Transverse colon (tissue), 4 donors: ENCODE results near the gene FOS. TPM values are rescaled to one million over a fixed set of nuclear protein-coding genes. Genes with fewer than 3 reads are reported as not detected.
A peak's percentile ranks its signal among the peaks of the same experiment; 100 is the strongest.
"Not testable (repeated sequence)": the region's sequence is repeated elsewhere in the genome, so short reads cannot be mapped to it uniquely, and the experiment has no call there.

Experiments used
- DNase-seq: peaks from one replicate; pipeline ENCODE4 v3.0.0-alpha.2; 2019
- H3K27ac ChIP-seq, 4 donors: fragments of 200-600 bp; sonication (generic); 2 replicates each; pipeline ENCODE4 v1.5.1; 2016 to 2018; ENCODE audit warnings: inconsistent platforms in 4 of 4
- H3K27me3 ChIP-seq: fragments of 200-600 bp; sonication (generic); 2 replicates; pipeline ENCODE4 v1.5.1; 2017; ENCODE audit warnings: inconsistent platforms
- H3K36me3 ChIP-seq, 4 donors: fragments of 200-600 bp; sonication (generic); 2 replicates each; pipeline ENCODE4 v1.5.1; 2017 to 2019; ENCODE audit warnings: inconsistent platforms in 4 of 4
- H3K4me1 ChIP-seq, 4 donors: fragments of 200-600 bp; sonication (generic); 2 replicates each; pipeline ENCODE4 v1.5.1; 2017 to 2020; ENCODE audit warnings: inconsistent platforms in 4 of 4
- H3K4me3 ChIP-seq, 4 donors: fragments of 200-600 bp; sonication (generic); 1 replicate in 1 of 4; 2 replicates in 3 of 4; pipeline versions ENCODE4 v1.5.1 to v1.6.1; 2017 to 2019; ENCODE audit warnings: inconsistent platforms in 4 of 4
- H3K9me3 ChIP-seq, 2 donors: fragments of 200-600 bp; sonication (generic); 2 replicates each; pipeline ENCODE4 v1.5.1; 2017 to 2019; ENCODE audit warnings: inconsistent platforms in 2 of 2
- EP300 ChIP-seq: sonication (generic); formaldehyde crosslinking; IDR thresholded peaks from one replicate; pipeline ENCODE4 v1.6.1; 2017; ENCODE audit warnings: antibody characterized with exemption, low read depth
- POLR2A ChIP-seq: fragments of 450-650 bp; IDR thresholded peaks from one replicate; pipeline ENCODE4 v1.6.1; 2016; ENCODE audit warnings: antibody characterized with exemption, mild to moderate bottlenecking, moderate library complexity
- POLR2AphosphoS5 ChIP-seq, 3 donors: sonication (generic); formaldehyde crosslinking; IDR thresholded peaks; one replicate each; pipeline ENCODE4 v1.6.1; 2016; ENCODE audit warnings: antibody characterized with exemption in 3 of 3
- WGBS, 2 donors: methylation state at CpG; one replicate each; pipeline ENCODE4 v1.1.5; 2018; ENCODE audit warnings: low coverage in 1 of 2; 5-methylcytosine and 5-hydroxymethylcytosine counted together
- in situ Hi-C, 4 donors: fragments of 200-750 bp; cut with MboI; loops; one replicate each; pipeline versions ENCODE4 v1.15.0 to v1.15.1; 2017; ENCODE audit warnings: low sequenced_read_pairs in 3 of 4, low pct_ligation_motif_present in 1 of 4, low pct_unique_long_range_greater_than_20kb in 1 of 4
- intact Hi-C: fragments of 100-400 bp; cut with DNase I; formaldehyde crosslinking; loops from one replicate; pipeline ENCODE4 v1.15.1; 2023; ENCODE audit warnings: low total_unique reads
- total RNA-seq, 4 donors: library from RNA; depleted of rRNA; stranded (reverse); fragments of >200 nt; gene quantifications; one replicate each; pipeline ENCODE4 v1.1.0, GENCODE V29; 2016
- TF ChIP-seq, protein P1 (sequence below), 5 experiments: fragments of 200-600 bp in 3 of 5; fragments of 450-650 bp in 2 of 5; sonication (generic) in 3 of 5; IDR thresholded peaks; 1 replicate in 2 of 5; 2 replicates in 3 of 5; pipeline ENCODE4 v1.5.1; 2016 to 2017; ENCODE audit warnings: antibody characterized with exemption in 5 of 5, inconsistent platforms in 3 of 5, mild to moderate bottlenecking in 2 of 5, moderate library complexity in 1 of 5

The FOS gene
- total RNA-seq, 4 donors from 2014 or later: 345 to 1,356 (median 884) TPM

GRCh38 chr14:75232191-75232590 is 46.4 kb upstream of the FOS start:
- intact Hi-C loops: loop anchor here (10.0 kb wide), 1 partner anchor 47 kb away; no protein-coding TSS in a partner anchor
- H3K27me3 ChIP-seq: no peaks in the 10 kb centered on the region
- H3K27ac ChIP-seq: no peak overlapping the region
- peaks cover 13 to 55% (median 18%) of the 10 kb centered on the region in 4 donors for H3K4me1 ChIP-seq
- TF ChIP-seq POLR2A: no peak
- TF ChIP-seq, protein P1, sequence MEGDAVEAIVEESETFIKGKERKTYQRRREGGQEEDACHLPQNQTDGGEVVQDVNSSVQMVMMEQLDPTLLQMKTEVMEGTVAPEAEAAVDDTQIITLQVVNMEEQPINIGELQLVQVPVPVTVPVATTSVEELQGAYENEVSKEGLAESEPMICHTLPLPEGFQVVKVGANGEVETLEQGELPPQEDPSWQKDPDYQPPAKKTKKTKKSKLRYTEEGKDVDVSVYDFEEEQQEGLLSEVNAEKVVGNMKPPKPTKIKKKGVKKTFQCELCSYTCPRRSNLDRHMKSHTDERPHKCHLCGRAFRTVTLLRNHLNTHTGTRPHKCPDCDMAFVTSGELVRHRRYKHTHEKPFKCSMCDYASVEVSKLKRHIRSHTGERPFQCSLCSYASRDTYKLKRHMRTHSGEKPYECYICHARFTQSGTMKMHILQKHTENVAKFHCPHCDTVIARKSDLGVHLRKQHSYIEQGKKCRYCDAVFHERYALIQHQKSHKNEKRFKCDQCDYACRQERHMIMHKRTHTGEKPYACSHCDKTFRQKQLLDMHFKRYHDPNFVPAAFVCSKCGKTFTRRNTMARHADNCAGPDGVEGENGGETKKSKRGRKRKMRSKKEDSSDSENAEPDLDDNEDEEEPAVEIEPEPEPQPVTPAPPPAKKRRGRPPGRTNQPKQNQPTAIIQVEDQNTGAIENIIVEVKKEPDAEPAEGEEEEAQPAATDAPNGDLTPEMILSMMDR (IDR thresholded peaks at IDR 0.05): no peak
- no peaks in the 10 kb centered on the region for H3K36me3 ChIP-seq
- H3K4me3 ChIP-seq: no peak overlapping the region
- 84 to 100% methylated on average over 1 of the region's 1 CpG for WGBS, 2 donors
- in situ Hi-C loops: no loop called here
- DNase-seq: no peak
- H3K9me3 ChIP-seq: no peaks in the 10 kb centered on the region

GRCh38 chr14:75232597-75232996 is 46.0 kb upstream of the FOS start:
- Histone ChIP-seq H3K27ac (no peak overlapping the region), H3K36me3 (no peaks in the 10 kb centered on the region), H3K27me3 (no peaks in the 10 kb centered on the region), H3K4me3 (no peak overlapping the region), H3K4me1 (peaks cover 16 to 55% (median 18%) of the 10 kb centered on the region in 4 donors), H3K9me3 (no peaks in the 10 kb centered on the region)
- intact Hi-C loops: loop anchor here (10.0 kb wide), 1 partner anchor 48 kb away; no protein-coding TSS in a partner anchor
- DNase-seq: no peak
- TF ChIP-seq EP300: no peak
- TF ChIP-seq, protein P1 (IDR thresholded peaks at IDR 0.05): no peak
- TF ChIP-seq POLR2A: no peak
- no peak for TF ChIP-seq POLR2AphosphoS5 (IDR thresholded peaks at IDR 0.05)
- in situ Hi-C loops: no loop called here
- 77% methylated on average over 2 of the region's 2 CpGs; no CpG with 5 or more reads in 1 of the 2 donors for WGBS, 2 donors

DNA sequence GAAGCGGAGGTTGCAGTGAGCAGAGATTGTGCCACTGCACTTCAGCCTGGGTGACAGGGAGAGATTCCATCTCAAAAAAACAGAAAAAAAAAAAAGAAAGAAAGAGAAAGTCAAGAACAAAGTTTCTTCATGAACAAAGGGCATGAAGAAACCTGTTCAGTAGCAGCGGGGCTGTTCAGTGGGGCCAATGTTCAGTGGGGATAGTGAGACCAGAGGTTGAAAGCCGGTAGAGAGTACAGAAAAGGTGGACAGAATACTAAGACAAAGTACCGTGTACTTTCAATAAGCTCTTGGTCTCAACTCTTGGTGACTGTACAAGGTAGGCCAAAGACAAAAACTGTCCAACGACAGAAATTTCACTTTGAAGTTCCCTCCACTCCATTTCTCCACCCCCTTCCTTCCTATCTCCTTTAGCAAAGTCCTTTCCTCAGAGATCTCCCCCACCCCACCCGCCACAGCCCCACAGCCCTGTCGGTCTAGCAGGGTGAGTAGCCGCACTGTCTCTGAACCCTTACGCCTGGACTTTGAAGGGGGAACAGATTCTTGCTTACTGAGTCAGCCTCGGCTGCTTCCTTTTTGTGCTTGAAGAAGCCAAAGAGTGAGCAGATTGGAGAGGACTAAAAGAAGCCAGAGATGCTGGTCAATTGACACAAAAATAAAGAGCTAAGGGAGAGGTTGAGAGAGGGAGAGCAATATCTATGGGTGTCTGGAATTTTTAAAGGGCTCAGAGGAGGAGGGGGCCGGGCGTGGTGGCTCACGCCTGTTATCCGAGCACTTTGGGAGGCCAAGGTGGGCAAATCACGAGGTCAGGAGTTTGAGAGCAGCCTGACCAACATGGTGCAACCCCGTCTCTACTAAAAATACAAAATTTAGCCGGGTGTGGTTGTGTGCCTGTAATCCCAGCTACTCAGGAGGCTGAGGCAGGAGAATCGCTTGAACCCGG is 44.2 kb upstream of the FOS start:
- in situ Hi-C loops: no loop called here
- peak; percentile 51 for DNase-seq
- Histone ChIP-seq H3K36me3 (no peaks in the 10 kb centered on the region), H3K4me1 (peaks cover 11 to 54% (median 13%) of the 10 kb centered on the region in 4 donors), H3K27ac (peak overlapping the region; percentile 53 to 61 (median 58)), H3K9me3 (no peaks in the 10 kb centered on the region), H3K27me3 (no peaks in the 10 kb centered on the region), H3K4me3 (no peak overlapping the region)
- WGBS, 2 donors: 71 to 77% methylated on average over 15 to 19 of the region's 19 CpGs
- intact Hi-C loops: loop anchor here (10.0 kb wide), 1 partner anchor 50 kb away; no protein-coding TSS in a partner anchor
- TF ChIP-seq POLR2A (no peak), POLR2AphosphoS5 (IDR thresholded peaks at IDR 0.05) (peak in 1 of 3 donors; percentile 12)

GRCh38 chr14:75235198-75235597 is 43.4 kb upstream of the FOS start:
- H3K9me3 ChIP-seq, H3K36me3 ChIP-seq, H3K4me3 ChIP-seq, in situ Hi-C loops, H3K27me3 ChIP-seq, DNase-seq: not testable (repeated sequence)
- H3K27ac ChIP-seq: peak overlapping the region; percentile 53 to 61 (median 58)
- WGBS, 2 donors: 79 to 82% methylated on average over 7 of the region's 7 CpGs
- intact Hi-C loops: loop anchor here (10.0 kb wide), 1 partner anchor 50 kb away; no protein-coding TSS in a partner anchor
- peaks cover 5 to 47% (median 7%) of the 10 kb centered on the region in 4 donors for H3K4me1 ChIP-seq

GRCh38 chr14:75236467-75236866 is 42.2 kb upstream of the FOS start:
- TF ChIP-seq EP300: no peak
- no peak for TF ChIP-seq POLR2A
- TF ChIP-seq POLR2AphosphoS5 (IDR thresholded peaks at IDR 0.05): no peak
- TF ChIP-seq, protein P1 (IDR thresholded peaks at IDR 0.05): no peak
- H3K36me3 ChIP-seq: no peaks in the 10 kb centered on the region
- H3K4me3 ChIP-seq: no peak overlapping the region
- no peaks in the 10 kb centered on the region for H3K27me3 ChIP-seq
- peaks cover 0 to 38% (median 1%) of the 10 kb centered on the region in 4 donors for H3K4me1 ChIP-seq
- peak overlapping the region; percentile 63 to 78 (median 68) for H3K27ac ChIP-seq
- WGBS, 2 donors: 88 to 100% methylated on average over 1 to 6 of the region's 6 CpGs
- intact Hi-C loops (loop anchor here (10.0 kb wide), 1 partner anchor 52 kb away; no protein-coding TSS in a partner anchor), in situ Hi-C loops (no loop called here)
- DNase-seq: no peak
- H3K9me3 ChIP-seq: no peaks in the 10 kb centered on the region
